Mucosa of stomach (tissue), 1 donor: ENCODE data around the gene SMARCC1.

Experiments
- H3K27me3 ChIP-seq: one replicate; pipeline ENCODE4 v1.7.0; 2013; ENCODE audit warnings: mild to moderate bottlenecking, low read length; ENCODE audit not compliant: control insufficient read depth, insufficient read depth
- H3K36me3 ChIP-seq: one replicate; pipeline ENCODE4 v1.7.0; 2013; ENCODE audit warnings: low read length; ENCODE audit not compliant: control insufficient read depth, insufficient read depth
- H3K4me1 ChIP-seq: one replicate; pipeline ENCODE4 v1.7.0; 2013; ENCODE audit warnings: mild to moderate bottlenecking, low read length; ENCODE audit not compliant: control insufficient read depth, insufficient read depth
- H3K4me3 ChIP-seq: one replicate; pipeline ENCODE4 v1.7.0; 2013; ENCODE audit warnings: low read length
- H3K9ac ChIP-seq: one replicate; pipeline ENCODE4 v1.7.0; 2013; ENCODE audit warnings: mild to moderate bottlenecking, low read length, moderate library complexity
- H3K9me3 ChIP-seq: one replicate; pipeline ENCODE4 v1.7.0; 2013; ENCODE audit warnings: mild to moderate bottlenecking, low read length, moderate library complexity; ENCODE audit not compliant: control insufficient read depth
- donor health status: Pancreatic carcinoma.

Gene SMARCC1

DNA sequence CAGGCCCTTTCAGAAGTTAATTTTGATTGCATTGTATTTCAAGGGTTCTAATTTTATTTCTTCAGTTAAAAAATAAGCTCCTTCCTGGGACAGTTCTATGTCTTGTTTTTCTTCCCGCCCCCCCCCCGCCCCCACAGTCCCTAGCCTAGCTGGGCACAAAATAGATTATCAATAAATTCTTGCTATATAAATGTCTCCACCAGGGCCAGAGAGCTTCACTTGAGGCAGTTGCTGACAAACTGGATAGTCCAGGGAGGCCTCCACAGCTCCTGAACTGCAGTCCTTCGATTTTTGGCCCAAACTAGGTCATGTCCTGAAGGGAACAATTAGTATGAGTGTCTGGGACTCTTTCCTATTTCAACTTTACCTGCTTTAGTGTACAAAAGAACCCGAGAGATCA, 193.1 kb downstream of the SMARCC1 start:
- H3K9me3 ChIP-seq, result no peaks in the 10 kb centered on the region
- peaks cover 6% of the 10 kb centered on the region for H3K36me3 ChIP-seq
- H3K4me3 ChIP-seq, result no peak overlapping the region

DNA sequence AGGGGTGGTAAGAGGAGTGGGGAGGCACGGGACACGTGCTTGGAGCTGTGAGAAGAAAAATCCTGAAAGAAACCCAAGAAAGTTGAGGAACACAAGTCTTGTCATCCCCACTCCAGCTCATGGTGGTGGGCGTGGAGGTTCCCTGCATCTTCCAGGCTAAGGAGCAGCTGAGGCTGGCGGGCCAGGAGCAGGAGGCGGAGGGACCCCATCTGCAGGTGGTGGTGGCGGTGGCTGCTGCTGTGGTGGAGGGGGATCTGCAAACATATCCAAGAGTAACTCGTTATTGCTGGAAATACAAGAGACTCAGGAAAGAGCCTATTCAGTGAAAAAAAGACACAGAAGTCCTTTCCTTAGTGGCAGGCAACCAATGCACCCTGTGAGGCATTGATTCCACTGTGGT, 193.6 kb downstream of the SMARCC1 start:
- peaks cover 6% of the 10 kb centered on the region for H3K36me3 ChIP-seq
- H3K4me1 ChIP-seq, result no peaks in the 10 kb centered on the region
- no peak overlapping the region for H3K4me3 ChIP-seq
- H3K9ac ChIP-seq, result no peak overlapping the region
- no peaks in the 10 kb centered on the region for H3K27me3 ChIP-seq
- H3K9me3 ChIP-seq, result no peaks in the 10 kb centered on the region

More for the DNA sequence above, 193.1 kb downstream of the SMARCC1 start:
- Histone ChIP-seq H3K4me1 (no peaks in the 10 kb centered on the region), H3K27me3 (no peaks in the 10 kb centered on the region), H3K9ac (no peak overlapping the region)

DNA sequence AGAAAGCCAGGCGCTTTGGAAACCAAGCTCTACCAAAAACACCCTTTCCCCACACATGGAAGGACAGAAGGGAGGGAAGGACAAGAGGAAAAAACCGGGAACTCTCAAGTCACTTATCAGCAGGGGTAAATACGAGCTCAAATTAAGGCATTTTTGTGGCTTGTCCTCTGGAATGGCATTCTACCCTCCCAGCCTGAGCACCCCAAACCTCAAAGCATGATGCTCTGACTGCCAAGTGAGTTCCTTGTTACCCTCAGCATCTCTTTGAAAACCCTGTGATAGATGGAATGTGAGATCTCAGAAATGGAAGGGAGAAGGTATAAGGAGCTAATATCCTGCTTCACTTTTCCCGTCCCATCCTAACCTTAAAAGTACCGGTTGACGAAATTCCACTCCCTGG, 194.9 kb downstream of the SMARCC1 start:
- Histone ChIP-seq H3K9ac (no peak overlapping the region), H3K9me3 (no peaks in the 10 kb centered on the region), H3K36me3 (peaks cover 6% of the 10 kb centered on the region), H3K4me3 (no peak overlapping the region), H3K4me1 (no peaks in the 10 kb centered on the region), H3K27me3 (no peaks in the 10 kb centered on the region)

DNA sequence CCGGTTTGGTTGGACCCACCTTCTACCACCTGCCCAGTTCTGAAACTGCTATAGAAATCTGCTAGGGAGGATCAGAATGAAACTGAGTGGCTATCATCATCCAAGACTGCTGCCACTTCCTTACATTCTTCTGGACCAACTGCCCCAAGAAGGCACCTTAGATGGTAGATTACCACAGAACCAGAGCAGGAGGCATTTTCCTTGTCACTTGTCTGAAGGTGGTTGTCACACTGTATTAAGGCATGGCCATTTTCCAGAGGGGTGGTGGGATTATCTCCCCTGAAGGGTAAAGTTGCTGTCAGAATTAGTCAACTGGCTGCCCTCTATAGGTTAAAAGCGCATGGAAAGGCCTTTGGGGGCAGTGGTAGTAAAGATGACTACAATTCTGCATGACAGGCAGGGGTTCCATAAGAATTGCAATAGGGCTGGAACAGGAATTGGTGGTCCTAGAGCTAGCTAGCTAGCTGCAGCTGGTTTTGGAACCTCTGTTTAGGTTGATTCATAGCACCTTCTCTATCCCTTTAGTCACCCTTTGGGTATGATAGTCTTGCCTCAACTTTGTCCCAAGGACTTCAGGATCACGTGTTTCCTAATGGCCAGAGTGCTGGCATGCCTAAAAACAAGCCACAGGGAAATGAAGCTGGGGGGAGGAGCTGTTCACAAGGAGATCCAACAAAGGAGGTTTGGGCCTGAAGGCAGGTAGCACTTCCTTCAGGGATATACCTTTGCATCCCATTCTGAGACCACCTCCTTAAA, 198.2 kb downstream of the SMARCC1 start:
- Histone ChIP-seq H3K4me3 (no peak overlapping the region), H3K4me1 (peaks cover 6% of the 10 kb centered on the region), H3K9ac (no peak overlapping the region), H3K9me3 (no peaks in the 10 kb centered on the region), H3K36me3 (no peaks in the 10 kb centered on the region), H3K27me3 (peaks cover 17% of the 10 kb centered on the region)

DNA sequence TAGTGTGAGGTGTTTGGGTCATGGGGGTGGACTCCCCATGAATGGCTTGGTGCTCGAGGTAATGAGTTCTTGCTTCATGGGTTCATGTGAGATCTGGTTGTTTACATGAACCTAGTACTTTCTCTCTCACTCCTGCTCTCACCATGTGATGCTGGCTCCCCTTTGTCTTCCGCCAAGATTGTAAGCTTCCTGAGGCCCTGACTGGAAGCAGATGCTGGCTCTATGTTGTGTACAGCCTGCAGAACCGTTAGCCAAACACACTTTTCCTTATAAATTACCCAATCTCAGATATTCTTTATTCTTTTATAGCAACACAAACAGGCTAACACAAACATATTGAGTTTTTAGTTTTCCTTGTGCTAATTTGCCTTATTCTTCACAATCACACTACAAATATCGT, 199.9 kb downstream of the SMARCC1 start:
- Histone ChIP-seq H3K27me3 (peaks cover 25% of the 10 kb centered on the region), H3K4me3 (no peak overlapping the region), H3K36me3 (no peaks in the 10 kb centered on the region), H3K4me1 (peaks cover 12% of the 10 kb centered on the region), H3K9ac (no peak overlapping the region), H3K9me3 (no peaks in the 10 kb centered on the region)

DNA sequence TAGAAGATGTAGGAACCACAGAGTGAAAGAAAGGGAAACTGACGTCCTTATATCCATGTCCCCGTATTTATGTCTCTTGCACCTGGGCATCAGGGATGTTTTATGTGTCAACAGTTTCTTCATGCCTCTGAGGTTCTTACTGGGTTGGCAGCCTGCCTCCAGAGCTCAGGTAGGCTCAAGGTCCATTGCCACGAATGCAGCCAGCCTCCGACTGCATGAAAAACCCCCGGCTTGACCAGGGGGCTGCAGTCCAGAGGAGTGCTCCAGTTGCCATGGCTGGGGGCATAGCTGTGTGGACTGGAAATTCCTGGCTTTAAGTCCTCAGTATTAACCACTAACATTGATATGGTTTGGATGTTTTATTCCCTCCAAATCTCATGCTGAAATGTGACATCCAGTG, 200.3 kb downstream of the SMARCC1 start:
- H3K4me3 ChIP-seq, result no peak overlapping the region
- no peak overlapping the region for H3K9ac ChIP-seq
- no peaks in the 10 kb centered on the region for H3K9me3 ChIP-seq
- H3K36me3 ChIP-seq, result no peaks in the 10 kb centered on the region
- H3K4me1 ChIP-seq, result peaks cover 12% of the 10 kb centered on the region
- peaks cover 28% of the 10 kb centered on the region for H3K27me3 ChIP-seq

DNA sequence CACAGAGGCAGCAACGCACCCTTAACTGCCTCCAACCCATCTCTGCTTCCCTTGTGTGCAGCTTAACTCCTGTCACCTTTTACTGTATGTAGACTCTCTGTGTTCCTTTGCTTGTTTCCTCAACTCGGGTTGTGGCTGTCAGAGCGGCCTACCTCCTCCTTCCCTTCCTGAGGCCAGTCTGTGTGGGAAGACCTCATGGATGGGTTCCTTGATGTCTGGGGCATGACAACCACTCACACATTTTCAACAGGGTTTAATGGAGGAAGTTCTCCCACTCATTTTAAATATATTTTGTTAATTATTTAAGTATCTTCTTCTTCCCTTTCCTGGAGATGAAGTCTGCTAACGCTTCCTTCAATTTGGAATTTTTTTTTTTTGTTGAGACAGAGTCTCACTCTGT, 201.2 kb downstream of the SMARCC1 start:
- H3K27me3 ChIP-seq, result peaks cover 28% of the 10 kb centered on the region
- H3K9me3 ChIP-seq, result no peaks in the 10 kb centered on the region
- H3K9ac ChIP-seq, result no peak overlapping the region
- H3K4me1 ChIP-seq, result peaks cover 12% of the 10 kb centered on the region
- no peaks in the 10 kb centered on the region for H3K36me3 ChIP-seq
- no peak overlapping the region for H3K4me3 ChIP-seq

DNA sequence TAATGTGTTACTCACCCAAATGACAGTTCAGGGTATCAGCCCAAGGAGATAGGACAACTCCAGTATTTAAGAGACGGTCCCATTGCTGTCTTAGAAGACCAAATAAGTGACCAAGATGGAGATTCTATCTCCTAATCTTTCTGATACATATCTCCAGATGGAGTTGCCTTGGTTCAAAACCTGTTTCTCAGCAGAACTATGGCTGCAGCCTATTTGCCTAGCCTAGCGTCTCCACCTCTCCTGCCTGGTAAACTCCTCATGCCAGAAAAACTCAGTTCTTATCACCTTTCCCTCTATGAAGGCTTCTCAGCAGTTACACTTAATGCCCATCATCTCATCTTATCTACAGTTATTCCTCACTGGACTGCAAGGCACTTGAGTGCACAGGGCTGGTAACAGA, 201.8 kb downstream of the SMARCC1 start:
- Histone ChIP-seq H3K4me3 (no peak overlapping the region), H3K9me3 (no peaks in the 10 kb centered on the region), H3K36me3 (no peaks in the 10 kb centered on the region), H3K9ac (no peak overlapping the region), H3K27me3 (peaks cover 33% of the 10 kb centered on the region), H3K4me1 (peaks cover 12% of the 10 kb centered on the region)

DNA sequence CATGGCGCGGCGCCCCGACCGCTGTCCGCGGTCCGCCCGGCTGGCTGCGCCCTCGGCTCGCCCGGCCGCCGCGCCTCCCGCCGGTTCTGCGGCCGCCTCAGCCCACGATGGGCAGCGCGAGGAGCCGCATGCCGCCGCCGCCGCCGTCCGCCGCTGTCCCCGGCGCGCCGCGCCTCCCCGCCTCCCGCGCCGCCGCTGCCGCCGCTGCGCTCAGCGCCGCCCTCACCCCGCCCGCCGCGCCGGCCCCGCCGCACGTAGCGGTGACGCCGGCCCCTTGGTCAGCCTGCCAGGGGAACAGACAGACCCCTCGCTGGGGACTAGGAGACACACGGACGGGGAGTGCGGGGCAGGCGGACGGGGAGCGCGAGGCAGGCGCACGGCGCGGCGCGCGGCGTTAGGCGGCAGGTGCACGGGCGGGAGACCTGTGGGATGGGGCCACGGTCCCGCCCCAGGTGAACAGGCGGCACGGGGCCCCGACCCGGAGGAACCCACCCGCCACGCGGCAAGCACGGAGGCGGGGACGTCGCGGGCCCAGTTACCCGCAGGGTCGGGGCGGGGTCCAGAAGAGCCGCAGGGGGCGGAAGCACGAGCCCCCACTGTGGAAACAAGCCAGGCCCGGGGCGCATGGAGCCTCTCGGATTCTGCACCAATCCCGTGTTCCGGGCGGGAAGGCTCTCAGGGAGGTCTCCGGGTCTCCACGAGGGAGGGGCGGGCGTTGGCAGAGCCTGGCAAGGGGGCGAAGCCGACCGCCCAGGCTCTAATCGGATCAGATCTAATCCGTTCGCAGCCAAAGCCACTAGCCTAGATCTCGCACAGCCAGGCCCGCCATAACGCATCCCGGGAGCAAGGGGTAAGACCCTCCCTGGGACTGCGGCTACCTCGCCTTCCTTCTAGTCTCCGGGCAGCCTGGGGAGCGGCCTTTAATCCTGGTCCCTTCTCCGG, 202.7 kb downstream of the SMARCC1 start, which contains the start of gene CSPG5:
TSS of gene CSPG5 (minus strand) at position 175 of the 942 bp plus-strand sequence. CDS start at position 3, 172 bp downstream.
- Histone ChIP-seq H3K4me1 (peaks cover 12% of the 10 kb centered on the region), H3K9ac (no peak within 1 kb of the TSS), H3K9me3 (no peaks in the 10 kb centered on the region), H3K36me3 (no peaks in the 10 kb centered on the region), H3K27me3 (peaks cover 33% of the 10 kb centered on the region), H3K4me3 (peak within 1 kb of the TSS; percentile 31)

DNA sequence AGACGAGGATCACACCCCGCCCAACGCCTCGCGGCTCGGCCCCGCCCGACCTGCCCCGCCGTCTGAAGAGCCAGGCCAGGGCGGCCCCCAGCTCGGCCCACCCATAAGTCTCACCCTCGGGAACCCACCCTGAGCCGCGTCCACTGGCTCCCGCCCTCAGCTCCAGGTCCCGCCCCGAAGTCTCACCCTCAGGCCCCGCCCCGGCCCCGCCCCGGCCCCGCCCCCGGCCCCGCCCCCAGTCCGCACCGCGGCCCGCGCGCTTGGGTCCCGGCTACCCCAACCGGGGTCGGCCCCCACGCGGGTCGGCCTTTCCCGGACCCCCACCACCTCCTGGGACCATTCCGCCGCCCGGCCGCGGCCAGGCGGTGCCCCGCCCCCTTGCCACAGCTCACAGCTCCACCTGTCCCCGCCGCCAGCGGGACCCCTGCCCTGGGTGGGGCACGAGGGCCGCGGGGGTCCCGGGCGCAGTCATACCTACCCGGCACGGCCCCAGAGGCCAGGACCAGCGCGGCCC, 203.5 kb downstream of the SMARCC1 start:
- Histone ChIP-seq H3K27me3 (peaks cover 37% of the 10 kb centered on the region), H3K4me1 (peaks cover 12% of the 10 kb centered on the region), H3K9ac (no peak overlapping the region), H3K4me3 (peak overlapping the region; percentile 31), H3K36me3 (no peaks in the 10 kb centered on the region), H3K9me3 (no peaks in the 10 kb centered on the region)

DNA sequence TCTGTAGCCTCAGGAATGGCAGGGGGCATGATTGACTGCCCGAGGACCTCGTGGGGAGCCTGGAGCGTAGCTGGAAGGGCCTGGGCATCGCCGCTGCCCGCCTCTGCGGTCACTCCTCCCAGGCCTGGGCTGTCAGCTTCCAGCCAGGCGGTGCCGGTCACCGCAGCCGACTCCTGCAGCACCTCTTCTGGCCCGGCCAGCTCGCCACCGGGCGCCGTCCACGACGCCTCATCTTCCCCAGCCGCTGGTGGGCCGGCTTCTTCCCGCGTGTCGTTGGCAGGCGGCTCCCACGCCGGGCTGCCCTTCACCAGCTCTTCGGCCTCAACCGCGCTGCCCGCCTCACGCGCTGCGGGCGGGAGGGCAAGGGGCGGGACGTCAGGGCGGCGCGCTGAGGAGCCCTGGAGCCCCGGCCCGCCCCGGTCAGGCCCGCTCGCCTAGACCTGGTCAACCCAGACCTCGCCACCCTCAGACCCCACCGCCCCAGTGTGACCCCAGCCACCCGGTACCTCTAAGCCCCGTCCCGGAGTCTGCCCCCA, 204.0 kb downstream of the SMARCC1 start:
- Histone ChIP-seq H3K9ac (no peak overlapping the region), H3K9me3 (no peaks in the 10 kb centered on the region), H3K36me3 (no peaks in the 10 kb centered on the region), H3K4me1 (peaks cover 12% of the 10 kb centered on the region), H3K4me3 (peak overlapping the region; percentile 31), H3K27me3 (peaks cover 37% of the 10 kb centered on the region)
